Trophoblast cell (in vitro differentiated cells and primary cell): Measurements from ENCODE around the gene PAK5.

Experiments
- DNase-seq, 2 donors: peaks; one replicate each; pipeline ENCODE4 v3.0.0-alpha.2; 2016
- H2AFZ ChIP-seq: 2 replicates; pipeline ENCODE4 v1.6.1; 2013; ENCODE audit warnings: low read length, moderate library complexity, mild to moderate bottlenecking; ENCODE audit not compliant: insufficient read depth, poor library complexity
- H2AK5ac ChIP-seq: 2 replicates; pipeline ENCODE4 v1.6.1; 2013; ENCODE audit warnings: mild to moderate bottlenecking, low read length
- H2BK120ac ChIP-seq: 2 replicates; pipeline ENCODE4 v1.6.1; 2013; ENCODE audit warnings: low read length, mild to moderate bottlenecking, moderate library complexity; ENCODE audit not compliant: insufficient read depth, poor library complexity
- H2BK12ac ChIP-seq: 2 replicates; pipeline ENCODE4 v1.6.1; 2013; ENCODE audit warnings: mild to moderate bottlenecking, low read length, moderate library complexity
- H2BK5ac ChIP-seq: 2 replicates; pipeline ENCODE4 v1.6.1; 2013; ENCODE audit warnings: low read length, low read depth, moderate library complexity, mild to moderate bottlenecking; ENCODE audit not compliant: poor library complexity
- H3K14ac ChIP-seq: 2 replicates; pipeline ENCODE4 v1.6.1; 2013; ENCODE audit warnings: mild to moderate bottlenecking, low read length
- H3K18ac ChIP-seq: 2 replicates; pipeline ENCODE4 v1.6.1; 2013; ENCODE audit warnings: mild to moderate bottlenecking, low read length
- H3K23ac ChIP-seq: 2 replicates; pipeline ENCODE4 v1.6.1; 2013; ENCODE audit warnings: low read length
- H3K27ac ChIP-seq: 2 replicates; pipeline ENCODE4 v1.5.1; 2013; ENCODE audit warnings: low read depth, mild to moderate bottlenecking, inconsistent platforms, low read length, moderate library complexity
- H3K27me3 ChIP-seq: 2 replicates; pipeline ENCODE4 v1.6.1; 2013; ENCODE audit warnings: inconsistent platforms, mild to moderate bottlenecking, low read length, moderate library complexity; ENCODE audit not compliant: insufficient read depth
- H3K36me3 ChIP-seq, 2 experiments: 1 replicate in 1 of 2; 2 replicates in 1 of 2; pipeline ENCODE4 v1.6.1; 2013; ENCODE audit warnings: low read length in 2 of 2, mild to moderate bottlenecking in 2 of 2, moderate library complexity in 1 of 2; ENCODE audit not compliant: insufficient read depth in 2 of 2, control insufficient read depth in 1 of 2
- H3K4ac ChIP-seq: 2 replicates; pipeline ENCODE4 v1.6.1; 2013; ENCODE audit warnings: low read depth, mild to moderate bottlenecking, low read length, moderate library complexity
- H3K4me1 ChIP-seq, 2 experiments: 1 replicate in 1 of 2; 2 replicates in 1 of 2; pipeline ENCODE4 v1.6.1; 2013; ENCODE audit warnings: low read length in 2 of 2, mild to moderate bottlenecking in 2 of 2, moderate library complexity in 1 of 2; ENCODE audit not compliant: insufficient read depth in 2 of 2, control insufficient read depth in 1 of 2
- H3K4me2 ChIP-seq: 2 replicates; pipeline ENCODE4 v1.6.1; 2013; ENCODE audit warnings: inconsistent platforms, mild to moderate bottlenecking, low read length, moderate library complexity
- H3K4me3 ChIP-seq: 2 replicates; pipeline ENCODE4 v1.5.1; 2013; ENCODE audit warnings: mild to moderate bottlenecking, low read depth, low read length, inconsistent platforms
- H3K79me1 ChIP-seq: one replicate; pipeline ENCODE4 v1.6.1; 2013; ENCODE audit warnings: low read length
- H3K79me2 ChIP-seq: 2 replicates; pipeline ENCODE4 v1.6.1; 2013; ENCODE audit warnings: low read length, mild to moderate bottlenecking; ENCODE audit not compliant: control insufficient read depth, insufficient read depth, poor library complexity
- H3K9ac ChIP-seq: 2 replicates; pipeline ENCODE4 v1.6.1; 2013; ENCODE audit warnings: mild to moderate bottlenecking, low read length
- H3K9me3 ChIP-seq: 2 replicates; pipeline ENCODE4 v1.6.1; 2013; ENCODE audit warnings: low read depth, mild to moderate bottlenecking, control low read depth, inconsistent platforms, low read length; ENCODE audit not compliant: insufficient read depth
- H4K12ac ChIP-seq: 2 replicates; pipeline ENCODE4 v1.6.1; 2013; ENCODE audit warnings: low read depth, mild to moderate bottlenecking, low read length, moderate library complexity
- H4K8ac ChIP-seq: 2 replicates; pipeline ENCODE4 v1.6.1; 2013; ENCODE audit warnings: low read depth, mild to moderate bottlenecking, low read length, moderate library complexity
- H4K91ac ChIP-seq: one replicate; pipeline ENCODE4 v1.6.1; 2013; ENCODE audit warnings: low read depth, mild to moderate bottlenecking, low read length, moderate library complexity
- WGBS: extraction: QIAGEN DNeasy Blood & Tissue Kit; methylation state at CpG from one replicate; pipeline ENCODE4 v1.1.7; 2013; ENCODE audit warnings: missing lambda C conversion rate; ENCODE audit not compliant: insufficient read length, insufficient coverage; ENCODE audit errors: extremely low coverage; 5-methylcytosine and 5-hydroxymethylcytosine counted together

The PAK5 gene

DNA sequence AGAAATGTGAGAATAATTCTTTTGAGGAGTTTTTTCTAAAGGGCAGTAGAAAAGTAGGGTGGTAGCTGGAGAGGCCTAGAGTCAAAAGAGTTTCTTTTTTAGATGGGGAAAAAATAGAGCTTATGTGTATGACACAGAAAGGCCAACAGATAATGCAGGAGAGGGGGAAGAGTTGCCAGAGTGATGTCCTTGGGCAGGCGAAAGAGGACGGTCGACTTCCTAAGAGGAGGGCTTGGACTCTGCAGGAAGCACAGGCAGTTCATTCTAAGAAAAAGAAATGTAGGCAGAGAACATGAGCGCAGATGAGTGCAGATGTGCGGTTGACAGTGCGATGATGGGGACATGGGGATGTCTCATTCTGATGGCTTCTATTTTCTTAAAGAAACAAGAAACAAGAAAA lies 68.9 kb downstream of the PAK5 start:
- H3K36me3 ChIP-seq, result no peaks in the 10 kb centered on the region
- no peak overlapping the region for H2AK5ac ChIP-seq
- no peak overlapping the region for H4K8ac ChIP-seq
- H4K91ac ChIP-seq, result no peak overlapping the region
- WGBS, result no CpG with 5 or more reads among the region's 6 CpGs
- no peak overlapping the region for H2AFZ ChIP-seq
- H2BK5ac ChIP-seq, result no peak overlapping the region
- H3K4ac ChIP-seq, result no peak overlapping the region
- no peak overlapping the region for H4K12ac ChIP-seq
- no peak overlapping the region for H3K18ac ChIP-seq
- no peak overlapping the region for H2BK120ac ChIP-seq
- no peaks in the 10 kb centered on the region for H3K79me1 ChIP-seq
- no peak overlapping the region for H2BK12ac ChIP-seq
- H3K27me3 ChIP-seq, result no peaks in the 10 kb centered on the region
- no peak overlapping the region for H3K4me3 ChIP-seq
- no peak overlapping the region for H3K14ac ChIP-seq
- H3K4me2 ChIP-seq, result no peak overlapping the region
- H3K27ac ChIP-seq, result no peak overlapping the region
- H3K79me2 ChIP-seq, result no peaks in the 10 kb centered on the region
- H3K23ac ChIP-seq, result no peak overlapping the region
- no peak for DNase-seq
- no peak overlapping the region for H3K9ac ChIP-seq
- H3K9me3 ChIP-seq, result no peaks in the 10 kb centered on the region
- no peaks in the 10 kb centered on the region for H3K4me1 ChIP-seq

DNA sequence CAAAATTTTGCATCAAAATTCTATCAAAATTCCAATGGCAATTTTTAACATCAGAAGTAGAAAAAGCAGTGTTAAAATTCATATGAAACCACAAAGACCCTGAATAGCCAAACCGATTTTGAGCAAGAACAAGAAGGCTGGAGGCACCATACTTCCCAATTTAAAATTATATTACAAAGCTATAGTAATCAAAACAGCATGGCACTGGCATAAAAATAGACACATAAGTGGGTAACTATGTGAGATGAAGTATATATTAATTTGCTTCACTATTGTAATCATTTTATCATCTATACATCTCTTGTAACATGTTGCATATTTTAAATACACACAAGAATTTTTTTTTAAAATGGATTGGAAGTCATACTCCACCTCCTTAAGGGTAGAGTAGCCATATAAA lies 77.4 kb downstream of the PAK5 start:
- Histone ChIP-seq H3K14ac (no peak overlapping the region), H3K79me1 (no peaks in the 10 kb centered on the region), H4K12ac (no peak overlapping the region), H2AK5ac (no peak overlapping the region), H3K4me1 (no peaks in the 10 kb centered on the region), H2AFZ (no peak overlapping the region), H3K36me3 (no peaks in the 10 kb centered on the region), H3K18ac (no peak overlapping the region), H2BK5ac (no peak overlapping the region), H3K9ac (no peak overlapping the region), H3K79me2 (no peaks in the 10 kb centered on the region), H3K4ac (no peak overlapping the region), H4K91ac (no peak overlapping the region), H3K4me2 (no peak overlapping the region), H3K4me3 (no peak overlapping the region), H2BK12ac (no peak overlapping the region), H3K27ac (no peak overlapping the region), H3K27me3 (no peaks in the 10 kb centered on the region), H3K9me3 (no peaks in the 10 kb centered on the region), H3K23ac (no peak overlapping the region), H2BK120ac (no peak overlapping the region), H4K8ac (no peak overlapping the region)
- WGBS, result no CpG with 5 or more reads among the region's 1 CpG
- DNase-seq, result no peak

DNA sequence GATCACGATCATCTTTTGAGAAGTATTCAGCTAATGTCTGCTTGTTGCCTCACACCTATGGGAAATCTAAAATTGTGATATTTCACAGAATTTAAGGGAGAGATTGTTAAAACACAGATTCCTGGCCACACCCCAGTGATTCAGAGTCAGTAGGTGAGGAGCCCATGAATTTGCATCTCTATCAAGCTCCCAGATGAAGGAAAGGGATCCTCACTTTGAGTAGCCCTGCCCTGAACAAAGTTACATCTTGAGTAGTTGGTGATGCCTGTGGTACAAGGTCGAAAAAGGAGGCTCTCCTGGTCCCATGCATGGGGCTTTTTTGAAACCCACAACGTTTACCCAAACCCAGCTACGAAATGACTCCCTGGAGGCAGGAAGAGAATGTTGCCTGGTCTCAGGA lies 79.5 kb downstream of the PAK5 start:
- no peaks in the 10 kb centered on the region for H3K27me3 ChIP-seq
- no peak overlapping the region for H2AK5ac ChIP-seq
- WGBS, result no CpG with 5 or more reads among the region's 4 CpGs
- H3K79me1 ChIP-seq, result no peaks in the 10 kb centered on the region
- no peak overlapping the region for H3K9ac ChIP-seq
- no peaks in the 10 kb centered on the region for H3K79me2 ChIP-seq
- H3K23ac ChIP-seq, result no peak overlapping the region
- no peak overlapping the region for H3K27ac ChIP-seq
- H4K8ac ChIP-seq, result no peak overlapping the region
- H2BK12ac ChIP-seq, result no peak overlapping the region
- no peaks in the 10 kb centered on the region for H3K9me3 ChIP-seq
- no peak overlapping the region for H3K4ac ChIP-seq
- DNase-seq, result no peak
- H3K4me1 ChIP-seq, result no peaks in the 10 kb centered on the region
- no peak overlapping the region for H3K18ac ChIP-seq
- H2AFZ ChIP-seq, result no peak overlapping the region
- no peak overlapping the region for H3K4me2 ChIP-seq
- H4K91ac ChIP-seq, result no peak overlapping the region
- H3K36me3 ChIP-seq, result no peaks in the 10 kb centered on the region
- H3K4me3 ChIP-seq, result no peak overlapping the region
- no peak overlapping the region for H2BK120ac ChIP-seq
- H4K12ac ChIP-seq, result no peak overlapping the region
- no peak overlapping the region for H2BK5ac ChIP-seq
- H3K14ac ChIP-seq, result no peak overlapping the region

DNA sequence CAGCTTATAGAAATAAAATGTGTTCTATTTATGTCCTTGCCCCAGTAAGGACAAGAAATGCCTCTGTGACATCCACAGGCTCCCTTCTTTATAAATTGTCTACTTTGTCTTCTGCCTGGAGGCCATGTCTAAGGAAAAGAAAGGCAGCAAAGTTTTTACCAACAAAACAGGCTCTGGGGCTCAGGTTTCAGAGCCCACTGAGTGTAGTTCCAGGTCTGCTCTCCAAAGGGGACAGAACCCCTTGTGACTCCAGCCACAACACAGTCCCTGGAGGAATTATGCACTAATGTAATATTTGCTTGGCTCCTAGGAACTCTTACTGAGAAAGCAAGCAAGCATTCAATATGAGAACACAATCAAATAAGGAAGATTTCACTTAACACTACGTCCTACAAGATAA lies 80.1 kb downstream of the PAK5 start:
- Histone ChIP-seq H2AFZ (no peak overlapping the region), H3K27me3 (no peaks in the 10 kb centered on the region)
- no peak for DNase-seq

More for the DNA sequence above, 80.1 kb downstream of the PAK5 start:
- Histone ChIP-seq H2BK120ac (no peak overlapping the region), H4K12ac (no peak overlapping the region), H3K36me3 (no peaks in the 10 kb centered on the region), H4K8ac (no peak overlapping the region), H3K9me3 (no peaks in the 10 kb centered on the region), H2BK12ac (no peak overlapping the region), H3K4me3 (no peak overlapping the region), H3K9ac (no peak overlapping the region), H3K4me1 (no peaks in the 10 kb centered on the region), H3K4me2 (no peak overlapping the region), H3K18ac (no peak overlapping the region), H3K14ac (no peak overlapping the region), H3K27ac (no peak overlapping the region), H3K79me2 (no peaks in the 10 kb centered on the region), H2BK5ac (no peak overlapping the region), H2AK5ac (no peak overlapping the region), H4K91ac (no peak overlapping the region), H3K79me1 (no peaks in the 10 kb centered on the region), H3K4ac (no peak overlapping the region), H3K23ac (no peak overlapping the region)
- WGBS, result no CpG with 5 or more reads among the region's 1 CpG
